ENCODE data around the gene MUC6. TPM values are rescaled to one million over a fixed set of nuclear protein-coding genes. Genes with fewer than 3 reads are reported as not detected.

Gene MUC6
- total RNA-seq, 1 experiment from 2014 or later: not detected

- DNase-seq (ENCODE audit: low spot score): no peak
- no peaks in the 10 kb centered on the region for H3K36me3 ChIP-seq (ENCODE audit: insufficient read depth, low read length, poor library complexity, severe bottlenecking)
- no peaks in the 10 kb centered on the region for H3K27me3 ChIP-seq (replicated peaks; ENCODE audit: insufficient read depth, low read depth, low read length, poor library complexity)
- ChIA-PET CTCF (no interaction called here), POLR2A (ENCODE audit: low non-redundant PET) (no interaction called here)
- no peaks in the 10 kb centered on the region for H3K9me3 ChIP-seq (ENCODE audit: low read depth, low read length, poor library complexity, severe bottlenecking)
- TF ChIP-seq CTCF (conservative IDR thresholded peaks at IDR 0.05; ENCODE audit: low read depth, low read length) (no peak), EZH2 (IDR thresholded peaks at IDR 0.05; ENCODE audit: borderline replicate concordance, low read depth, low read length, poor library complexity, severe bottlenecking) (no peak)
- H3K4me3 ChIP-seq (ENCODE audit: low read depth, low read length, poor library complexity, severe bottlenecking): no peak overlapping the region
- no peak overlapping the region for H3K27ac ChIP-seq (ENCODE audit: low read depth, low read length, poor library complexity, severe bottlenecking)
- no peaks in the 10 kb centered on the region for H3K4me1 ChIP-seq (ENCODE audit: insufficient read depth, low read length, poor library complexity, severe bottlenecking)
- BruUV-seq (replicated peaks): no TSS peak
- intact Hi-C loops (cut with micrococcal nuclease; ENCODE audit: unreplicated experiment): no loop called here
Measured at GRCh38 chr11:1023811-1024596, 12.5 kb downstream of the MUC6 start.

- Histone ChIP-seq H3K4me3 (ENCODE audit: low read depth, low read length, poor library complexity, severe bottlenecking) (no peak overlapping the region), H3K27ac (ENCODE audit: low read depth, low read length, poor library complexity, severe bottlenecking) (no peak overlapping the region), H3K36me3 (ENCODE audit: insufficient read depth, low read length, poor library complexity, severe bottlenecking) (no peaks in the 10 kb centered on the region), H3K27me3 (replicated peaks; ENCODE audit: insufficient read depth, low read depth, low read length, poor library complexity) (no peaks in the 10 kb centered on the region), H3K9me3 (ENCODE audit: low read depth, low read length, poor library complexity, severe bottlenecking) (no peaks in the 10 kb centered on the region), H3K4me1 (ENCODE audit: insufficient read depth, low read length, poor library complexity, severe bottlenecking) (no peaks in the 10 kb centered on the region)
- intact Hi-C loops (cut with micrococcal nuclease; ENCODE audit: unreplicated experiment): no loop called here
- no TSS peak for BruUV-seq (replicated peaks)
- CTCF ChIA-PET: no interaction called here
- POLR2A ChIA-PET (ENCODE audit: low non-redundant PET): no interaction called here
- DNase-seq (ENCODE audit: low spot score): no peak
- TF ChIP-seq CTCF (conservative IDR thresholded peaks at IDR 0.05; ENCODE audit: low read depth, low read length): no peak
- no peak for TF ChIP-seq EZH2 (IDR thresholded peaks at IDR 0.05; ENCODE audit: borderline replicate concordance, low read depth, low read length, poor library complexity, severe bottlenecking)
Measured at GRCh38 chr11:1022908-1023810, 13.4 kb downstream of the MUC6 start.

GRCh38 chr11:1022411-1022810 is 14.1 kb downstream of the MUC6 start:
- ChIA-PET POLR2A (ENCODE audit: low non-redundant PET) (no interaction called here), CTCF (no interaction called here)
- no peak for TF ChIP-seq EZH2 (IDR thresholded peaks at IDR 0.05; ENCODE audit: borderline replicate concordance, low read depth, low read length, poor library complexity, severe bottlenecking)
- no peak for TF ChIP-seq CTCF (conservative IDR thresholded peaks at IDR 0.05; ENCODE audit: low read depth, low read length)
- no peaks in the 10 kb centered on the region for H3K36me3 ChIP-seq (ENCODE audit: insufficient read depth, low read length, poor library complexity, severe bottlenecking)
- intact Hi-C loops (cut with micrococcal nuclease; ENCODE audit: unreplicated experiment): no loop called here
- no peaks in the 10 kb centered on the region for H3K27me3 ChIP-seq (replicated peaks; ENCODE audit: insufficient read depth, low read depth, low read length, poor library complexity)
- H3K4me1 ChIP-seq (ENCODE audit: insufficient read depth, low read length, poor library complexity, severe bottlenecking): no peaks in the 10 kb centered on the region
- no peak overlapping the region for H3K27ac ChIP-seq (ENCODE audit: low read depth, low read length, poor library complexity, severe bottlenecking)
- H3K9me3 ChIP-seq (ENCODE audit: low read depth, low read length, poor library complexity, severe bottlenecking): no peaks in the 10 kb centered on the region
- no peak for DNase-seq (ENCODE audit: low spot score)
- no TSS peak for BruUV-seq (replicated peaks)
- H3K4me3 ChIP-seq (ENCODE audit: low read depth, low read length, poor library complexity, severe bottlenecking): no peak overlapping the region
